ENCODE measurements around the gene CABLES1.

The CABLES1 gene

GRCh38 chr18:23247331-23247730 lies 112.0 kb downstream of the CABLES1 start:
- Histone ChIP-seq H3K4me1 (ENCODE audit: control insufficient read depth, insufficient read depth, low read length) (peaks cover 12% of the 10 kb centered on the region; the same call in 1 of the 2 replicates), H3K27ac (ENCODE audit: low read depth, low read length) (no peak overlapping the region), H3K9ac (ENCODE audit: low read length) (no peak overlapping the region), H3K4me3 (ENCODE audit: low read depth, low read length) (no peak overlapping the region), H3K27me3 (ENCODE audit: control insufficient read depth, insufficient read depth, low read length) (no peaks in the 10 kb centered on the region), H3K36me3 (ENCODE audit: control insufficient read depth, insufficient read depth, low read length) (peaks cover 28% of the 10 kb centered on the region), H3K9me3 (ENCODE audit: control insufficient read depth, insufficient read depth, low read depth, low read length) (peaks cover 12% of the 10 kb centered on the region)

GRCh38 chr18:23247896-23248295 lies 112.6 kb downstream of the CABLES1 start:
- Histone ChIP-seq H3K9me3 (ENCODE audit: control insufficient read depth, insufficient read depth, low read depth, low read length) (peaks cover 12% of the 10 kb centered on the region), H3K9ac (ENCODE audit: low read length) (no peak overlapping the region), H3K36me3 (ENCODE audit: control insufficient read depth, insufficient read depth, low read length) (peaks cover 34% of the 10 kb centered on the region), H3K4me1 (ENCODE audit: control insufficient read depth, insufficient read depth, low read length) (peaks cover 12% of the 10 kb centered on the region; the same call in 1 of the 2 replicates), H3K4me3 (ENCODE audit: low read depth, low read length) (no peak overlapping the region), H3K27me3 (ENCODE audit: control insufficient read depth, insufficient read depth, low read length) (no peaks in the 10 kb centered on the region), H3K27ac (ENCODE audit: low read depth, low read length) (no peak overlapping the region)

- Histone ChIP-seq H3K27ac (ENCODE audit: low read depth, low read length) (no peak overlapping the region), H3K27me3 (ENCODE audit: control insufficient read depth, insufficient read depth, low read length) (no peaks in the 10 kb centered on the region), H3K9ac (ENCODE audit: low read length) (no peak overlapping the region), H3K9me3 (ENCODE audit: control insufficient read depth, insufficient read depth, low read depth, low read length) (peaks cover 12% of the 10 kb centered on the region), H3K4me1 (ENCODE audit: control insufficient read depth, insufficient read depth, low read length) (peaks cover 8% of the 10 kb centered on the region; the same call in 1 of the 2 replicates), H3K4me3 (ENCODE audit: low read depth, low read length) (no peak overlapping the region), H3K36me3 (ENCODE audit: control insufficient read depth, insufficient read depth, low read length) (peaks cover 41% of the 10 kb centered on the region)
These were observed 113.5 kb downstream of the CABLES1 start for GRCh38 chr18:23248826-23249225.

GRCh38 chr18:23249348-23249747 lies 114.1 kb downstream of the CABLES1 start:
- H3K4me1 ChIP-seq (ENCODE audit: control insufficient read depth, insufficient read depth, low read length): peaks cover 4% of the 10 kb centered on the region; the same call in 1 of the 2 replicates
- peaks cover 47% of the 10 kb centered on the region for H3K36me3 ChIP-seq (ENCODE audit: control insufficient read depth, insufficient read depth, low read length)
- H3K27me3 ChIP-seq (ENCODE audit: control insufficient read depth, insufficient read depth, low read length): no peaks in the 10 kb centered on the region
- no peak overlapping the region for H3K9ac ChIP-seq (ENCODE audit: low read length)
- H3K27ac ChIP-seq (ENCODE audit: low read depth, low read length): no peak overlapping the region
- H3K4me3 ChIP-seq (ENCODE audit: low read depth, low read length): no peak overlapping the region
- peaks cover 12% of the 10 kb centered on the region for H3K9me3 ChIP-seq (ENCODE audit: control insufficient read depth, insufficient read depth, low read depth, low read length)

GRCh38 chr18:23250893-23251656 lies 115.8 kb downstream of the CABLES1 start:
- no peak overlapping the region for H3K9ac ChIP-seq (ENCODE audit: low read length)
- no peak overlapping the region for H3K4me3 ChIP-seq (ENCODE audit: low read depth, low read length)
- peaks cover 57% of the 10 kb centered on the region for H3K36me3 ChIP-seq (ENCODE audit: control insufficient read depth, insufficient read depth, low read length)
- peaks cover 12% of the 10 kb centered on the region for H3K9me3 ChIP-seq (ENCODE audit: control insufficient read depth, insufficient read depth, low read depth, low read length)
- H3K27ac ChIP-seq (ENCODE audit: low read depth, low read length): no peak overlapping the region
- no peaks in the 10 kb centered on the region for H3K27me3 ChIP-seq (ENCODE audit: control insufficient read depth, insufficient read depth, low read length)
- H3K4me1 ChIP-seq (ENCODE audit: control insufficient read depth, insufficient read depth, low read length): no peaks in the 10 kb centered on the region

- Histone ChIP-seq H3K4me1 (ENCODE audit: control insufficient read depth, insufficient read depth, low read length) (peaks cover 6% of the 10 kb centered on the region; the same call in 1 of the 2 replicates), H3K27ac (ENCODE audit: low read depth, low read length) (no peak overlapping the region), H3K27me3 (ENCODE audit: control insufficient read depth, insufficient read depth, low read length) (no peaks in the 10 kb centered on the region), H3K9ac (ENCODE audit: low read length) (no peak overlapping the region), H3K9me3 (ENCODE audit: control insufficient read depth, insufficient read depth, low read depth, low read length) (peaks cover 10% of the 10 kb centered on the region), H3K36me3 (ENCODE audit: control insufficient read depth, insufficient read depth, low read length) (peaks cover 66% of the 10 kb centered on the region), H3K4me3 (ENCODE audit: low read depth, low read length) (no peak overlapping the region)
These were observed 118.3 kb downstream of the CABLES1 start for GRCh38 chr18:23253630-23254029.

GRCh38 chr18:23257137-23257536 lies 121.9 kb downstream of the CABLES1 start:
- Histone ChIP-seq H3K27ac (ENCODE audit: low read depth, low read length) (no peak overlapping the region; the same call in 1 of the 2 replicates), H3K27me3 (ENCODE audit: control insufficient read depth, insufficient read depth, low read length) (no peaks in the 10 kb centered on the region), H3K4me1 (ENCODE audit: control insufficient read depth, insufficient read depth, low read length) (peaks cover 31% of the 10 kb centered on the region), H3K4me3 (ENCODE audit: low read depth, low read length) (no peak overlapping the region), H3K9me3 (ENCODE audit: control insufficient read depth, insufficient read depth, low read depth, low read length) (no peaks in the 10 kb centered on the region), H3K9ac (ENCODE audit: low read length) (no peak overlapping the region), H3K36me3 (ENCODE audit: control insufficient read depth, insufficient read depth, low read length) (peaks cover 57% of the 10 kb centered on the region)

GRCh38 chr18:23257686-23258565 lies 122.6 kb downstream of the CABLES1 start:
- peak overlapping the region; percentile 36 for H3K9ac ChIP-seq (ENCODE audit: low read length)
- no peaks in the 10 kb centered on the region for H3K9me3 ChIP-seq (ENCODE audit: control insufficient read depth, insufficient read depth, low read depth, low read length)
- H3K27ac ChIP-seq (ENCODE audit: low read depth, low read length): no peak overlapping the region; the same call in 1 of the 2 replicates
- H3K4me3 ChIP-seq (ENCODE audit: low read depth, low read length): no peak overlapping the region
- peaks cover 49% of the 10 kb centered on the region for H3K36me3 ChIP-seq (ENCODE audit: control insufficient read depth, insufficient read depth, low read length)
- H3K4me1 ChIP-seq (ENCODE audit: control insufficient read depth, insufficient read depth, low read length): peaks cover 31% of the 10 kb centered on the region
- H3K27me3 ChIP-seq (ENCODE audit: control insufficient read depth, insufficient read depth, low read length): no peaks in the 10 kb centered on the region

- no peaks in the 10 kb centered on the region for H3K9me3 ChIP-seq (ENCODE audit: control insufficient read depth, insufficient read depth, low read depth, low read length)
- H3K27ac ChIP-seq (ENCODE audit: low read depth, low read length): peak overlapping the region; percentile 85
- peak overlapping the region; percentile 36 for H3K9ac ChIP-seq (ENCODE audit: low read length)
- H3K36me3 ChIP-seq (ENCODE audit: control insufficient read depth, insufficient read depth, low read length): peaks cover 42% of the 10 kb centered on the region
- no peak overlapping the region for H3K4me3 ChIP-seq (ENCODE audit: low read depth, low read length)
- H3K27me3 ChIP-seq (ENCODE audit: control insufficient read depth, insufficient read depth, low read length): no peaks in the 10 kb centered on the region
- peaks cover 31% of the 10 kb centered on the region for H3K4me1 ChIP-seq (ENCODE audit: control insufficient read depth, insufficient read depth, low read length)
These were observed 123.5 kb downstream of the CABLES1 start for GRCh38 chr18:23258566-23259469.
